ENCODE results near the gene TCF20.

TCF20 gene

GRCh38 chr22:42270510-42271190, at the start of gene TCF20:
Gene TCF20 (minus strand): TSS chr22:42270653. CDS start chr22:42215305, 55,348 bp downstream.
- no peak for FAIRE-seq

GRCh38 chr22:42319386-42319785, 48.9 kb upstream of the TCF20 start:
- FAIRE-seq: no peak

- FAIRE-seq: no peak
These were observed 48.5 kb upstream of the TCF20 start for GRCh38 chr22:42318967-42319366.

GRCh38 chr22:42317691-42318547, 47.5 kb upstream of the TCF20 start:
- no peak for FAIRE-seq

- FAIRE-seq: no peak
These were observed 46.6 kb upstream of the TCF20 start for GRCh38 chr22:42317008-42317407.

GRCh38 chr22:42315392-42315756, 44.9 kb upstream of the TCF20 start:
- no peak for FAIRE-seq

GRCh38 chr22:42314709-42315391, 44.4 kb upstream of the TCF20 start:
- no peak for FAIRE-seq

- no peak for FAIRE-seq
These were observed 43.5 kb upstream of the TCF20 start for GRCh38 chr22:42313804-42314581.

GRCh38 chr22:42313204-42313603, 42.8 kb upstream of the TCF20 start:
- FAIRE-seq: no peak

- no peak for FAIRE-seq
These were observed 40.0 kb upstream of the TCF20 start for GRCh38 chr22:42310291-42311015.

- no peak for FAIRE-seq
These were observed 39.4 kb upstream of the TCF20 start for GRCh38 chr22:42309865-42310264.

- FAIRE-seq: no peak
These were observed 38.5 kb upstream of the TCF20 start for GRCh38 chr22:42308892-42309468.

GRCh38 chr22:42307806-42308563, 37.5 kb upstream of the TCF20 start:
- FAIRE-seq: no peak

- FAIRE-seq: no peak
These were observed 35.6 kb upstream of the TCF20 start for GRCh38 chr22:42306010-42306409.

GRCh38 chr22:42304324-42304790, 33.9 kb upstream of the TCF20 start:
- no peak for FAIRE-seq

- no peak for FAIRE-seq
These were observed 33.2 kb upstream of the TCF20 start for GRCh38 chr22:42303396-42304323.

GRCh38 chr22:42301742-42302102, 31.3 kb upstream of the TCF20 start:
- no peak for FAIRE-seq

- FAIRE-seq: no peak
These were observed 30.8 kb upstream of the TCF20 start for GRCh38 chr22:42301077-42301741.
